Retinal pigment epithelial cell (primary cell): ENCODE data around the gene WDR27.
"Not testable (repeated sequence)": the region's sequence is repeated elsewhere in the genome, so short reads cannot be mapped to it uniquely, and the experiment has no call there.

ENCODE experiments used
- DNase-seq: peaks from one replicate; pipeline ENCODE4 v3.0.0-alpha.2; 2010; ENCODE audit warnings: low read depth
- H3K4me3 ChIP-seq: 2 replicates; pipeline ENCODE4 v1.5.1; 2011; ENCODE audit warnings: mild to moderate bottlenecking, low read length, control low read depth, moderate library complexity
- CTCF ChIP-seq: conservative IDR thresholded peaks from 2 replicates; pipeline ENCODE4 v1.5.1; 2011; ENCODE audit warnings: low read depth, low read length, control low read depth, inconsistent platforms

Gene WDR27

GRCh38 chr6:169618526-169619490, 83.0 kb downstream of the WDR27 start:
- no peak for TF ChIP-seq CTCF
- peak; percentile 11 for DNase-seq
- no peak overlapping the region for H3K4me3 ChIP-seq

GRCh38 chr6:169617562-169617961, 84.3 kb downstream of the WDR27 start:
- DNase-seq = no peak
- H3K4me3 ChIP-seq = no peak overlapping the region
- TF ChIP-seq CTCF = no peak

GRCh38 chr6:169608609-169609008, 93.2 kb downstream of the WDR27 start:
- DNase-seq, H3K4me3 ChIP-seq: not testable (repeated sequence)

GRCh38 chr6:169604076-169604475, 97.8 kb downstream of the WDR27 start:
- TF ChIP-seq CTCF = no peak
- DNase-seq = no peak
- H3K4me3 ChIP-seq = no peak overlapping the region

GRCh38 chr6:169601129-169601528, 100.7 kb downstream of the WDR27 start:
- H3K4me3 ChIP-seq, DNase-seq: not testable (repeated sequence)

- TF ChIP-seq CTCF = no peak
- H3K4me3 ChIP-seq = no peak overlapping the region
Observed at GRCh38 chr6:169592558-169592957, 109.3 kb downstream of the WDR27 start.

GRCh38 chr6:169591616-169592015, 110.2 kb downstream of the WDR27 start:
- TF ChIP-seq CTCF = no peak
- H3K4me3 ChIP-seq = no peak overlapping the region
- DNase-seq = no peak

More at GRCh38 chr6:169592558-169592957, 109.3 kb downstream of the WDR27 start:
- DNase-seq = peak; percentile 31

- no peak overlapping the region for H3K4me3 ChIP-seq
- no peak for TF ChIP-seq CTCF
- DNase-seq = no peak
Observed at GRCh38 chr6:169590376-169590939, 111.4 kb downstream of the WDR27 start.
